GM12874 (cell line): Measurements from ENCODE around the gene MAP2K3.

Experiments
- CTCF ChIP-seq: IDR thresholded peaks from 2 replicates; pipeline ENCODE4 v1.5.1; 2011; ENCODE audit warnings: low read depth, mild to moderate bottlenecking, control low read depth, low read length, moderate library complexity; ENCODE audit not compliant: insufficient read depth

Gene MAP2K3

GRCh38 chr17:21300601-21301571, 16.4 kb downstream of the MAP2K3 start:
- TF ChIP-seq CTCF, result no peak

- TF ChIP-seq CTCF, result no peak
These were observed 17.4 kb downstream of the MAP2K3 start for GRCh38 chr17:21301593-21302550.

GRCh38 chr17:21302711-21303425, 18.4 kb downstream of the MAP2K3 start:
- no peak for TF ChIP-seq CTCF

GRCh38 chr17:21303441-21304065, 19.0 kb downstream of the MAP2K3 start:
- TF ChIP-seq CTCF, result no peak

GRCh38 chr17:21304091-21304490, 19.6 kb downstream of the MAP2K3 start:
- no peak for TF ChIP-seq CTCF

- TF ChIP-seq CTCF, result no peak
These were observed 28.8 kb downstream of the MAP2K3 start for GRCh38 chr17:21313320-21313719.
